ENCODE results near the gene CLDN11.

Gene CLDN11

DNA sequence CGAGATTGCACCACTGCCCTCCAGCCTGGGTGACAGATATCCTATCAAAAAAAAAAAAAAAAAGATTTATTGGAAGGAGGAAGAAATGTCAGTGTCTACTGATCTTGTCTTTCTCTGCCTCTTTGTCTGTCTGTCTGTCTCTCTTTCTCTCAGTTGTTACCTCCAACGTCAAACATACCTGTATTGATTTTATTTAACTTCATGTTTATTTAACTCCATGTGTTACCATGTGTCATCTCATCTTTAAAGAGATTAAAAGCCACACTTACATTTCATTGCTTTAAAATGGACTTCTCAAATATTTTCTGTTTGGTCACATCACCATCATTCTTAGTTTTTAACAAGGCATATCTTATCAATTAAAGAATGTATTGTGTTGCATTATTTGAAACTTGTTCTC is 9.4 kb downstream of the CLDN11 start:
- DNase-seq = no peak

DNA sequence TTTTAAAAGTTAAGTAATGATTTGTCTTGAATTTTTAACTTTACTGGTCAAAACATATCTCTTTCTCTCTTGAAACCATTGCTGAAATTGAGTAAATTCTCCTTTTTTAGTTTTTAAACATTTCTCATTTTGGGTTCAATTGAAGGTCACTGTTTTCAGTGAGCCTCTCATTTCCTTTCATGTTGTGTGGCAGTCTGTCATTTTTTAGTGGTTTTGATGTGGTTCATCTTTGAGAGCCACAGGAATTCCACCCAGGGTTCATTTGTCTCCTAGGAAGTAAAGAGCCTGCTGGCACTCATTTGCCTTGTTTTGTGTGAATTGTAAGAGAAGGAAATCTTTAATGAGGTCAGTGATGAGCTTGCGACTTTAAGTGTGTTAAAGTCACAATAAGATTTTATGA is 10.4 kb downstream of the CLDN11 start:
- DNase-seq = no peak

DNA sequence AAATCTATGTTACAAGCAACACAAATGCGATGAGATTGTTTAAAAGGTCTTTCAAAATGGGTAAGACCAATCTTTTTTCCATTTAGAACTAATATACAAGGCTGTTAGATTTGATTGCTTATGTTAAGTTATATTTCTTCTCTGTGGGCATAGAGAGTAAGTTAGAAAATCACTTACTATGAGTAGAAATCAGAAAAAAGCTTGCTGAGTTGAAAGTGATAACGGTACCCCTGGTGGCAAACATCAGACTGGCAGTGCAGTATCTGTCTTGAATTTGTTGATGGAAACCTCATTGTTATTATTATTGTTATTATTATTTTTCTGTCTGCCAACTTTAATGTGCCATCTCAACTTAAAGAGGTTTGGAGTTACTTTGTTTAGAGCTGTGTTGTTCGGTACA is 12.4 kb downstream of the CLDN11 start:
- DNase-seq = no peak

DNA sequence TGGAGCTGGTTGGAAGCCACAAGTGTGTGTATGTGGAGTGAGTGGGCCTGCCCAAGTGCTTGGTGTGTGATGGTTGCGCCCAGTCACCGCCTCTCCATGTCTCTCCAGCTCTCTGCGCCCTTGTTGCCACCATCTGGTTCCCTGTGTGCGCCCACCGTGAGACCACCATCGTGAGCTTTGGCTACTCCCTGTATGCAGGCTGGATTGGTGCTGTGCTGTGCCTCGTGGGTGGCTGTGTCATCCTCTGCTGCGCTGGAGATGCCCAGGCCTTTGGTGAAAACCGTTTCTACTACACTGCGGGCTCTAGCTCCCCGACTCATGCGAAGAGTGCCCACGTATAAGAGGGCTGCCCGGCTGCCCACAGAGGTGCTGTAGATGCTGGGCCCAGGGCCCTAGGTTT is 13.7 kb downstream of the CLDN11 start:
- DNase-seq = no peak

DNA sequence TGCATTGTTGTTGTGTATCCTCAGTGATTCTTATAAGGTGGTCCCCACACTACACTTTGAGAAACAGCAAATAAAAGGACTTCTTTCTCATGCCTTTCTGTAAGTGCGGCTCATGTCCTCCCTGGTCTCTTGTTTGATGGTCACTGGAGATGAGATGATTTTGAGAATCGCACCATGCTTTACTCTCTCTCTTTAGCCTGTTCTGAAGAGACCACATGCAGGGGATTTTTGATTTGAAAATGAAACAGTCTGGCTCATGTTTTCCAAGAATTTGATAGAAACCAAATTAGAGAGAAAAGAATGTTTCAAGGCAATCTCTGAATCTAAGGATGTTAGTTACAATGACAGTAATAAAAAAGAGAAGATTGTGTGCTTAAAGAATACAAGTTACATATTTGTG is 18.0 kb downstream of the CLDN11 start:
- no peak for DNase-seq

DNA sequence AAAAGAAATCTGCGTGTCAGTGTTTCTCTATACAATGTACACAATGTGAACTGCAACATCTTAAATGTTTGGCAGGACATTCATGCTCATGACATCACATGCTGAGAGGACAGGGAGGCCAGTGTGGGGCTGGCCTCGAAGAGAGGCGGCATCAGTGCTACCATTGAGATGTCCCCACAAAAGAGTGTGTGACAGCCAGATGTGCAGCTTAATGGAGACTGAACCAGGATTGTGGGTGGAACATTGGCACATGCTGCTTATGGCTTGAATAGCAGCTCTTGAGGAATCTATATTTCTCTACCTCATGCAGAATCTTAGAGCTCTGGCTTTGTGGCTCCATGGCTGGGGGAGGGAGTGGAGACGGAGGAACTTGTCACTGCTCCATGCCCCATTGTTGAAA is 18.5 kb downstream of the CLDN11 start:
- DNase-seq = no peak

DNA sequence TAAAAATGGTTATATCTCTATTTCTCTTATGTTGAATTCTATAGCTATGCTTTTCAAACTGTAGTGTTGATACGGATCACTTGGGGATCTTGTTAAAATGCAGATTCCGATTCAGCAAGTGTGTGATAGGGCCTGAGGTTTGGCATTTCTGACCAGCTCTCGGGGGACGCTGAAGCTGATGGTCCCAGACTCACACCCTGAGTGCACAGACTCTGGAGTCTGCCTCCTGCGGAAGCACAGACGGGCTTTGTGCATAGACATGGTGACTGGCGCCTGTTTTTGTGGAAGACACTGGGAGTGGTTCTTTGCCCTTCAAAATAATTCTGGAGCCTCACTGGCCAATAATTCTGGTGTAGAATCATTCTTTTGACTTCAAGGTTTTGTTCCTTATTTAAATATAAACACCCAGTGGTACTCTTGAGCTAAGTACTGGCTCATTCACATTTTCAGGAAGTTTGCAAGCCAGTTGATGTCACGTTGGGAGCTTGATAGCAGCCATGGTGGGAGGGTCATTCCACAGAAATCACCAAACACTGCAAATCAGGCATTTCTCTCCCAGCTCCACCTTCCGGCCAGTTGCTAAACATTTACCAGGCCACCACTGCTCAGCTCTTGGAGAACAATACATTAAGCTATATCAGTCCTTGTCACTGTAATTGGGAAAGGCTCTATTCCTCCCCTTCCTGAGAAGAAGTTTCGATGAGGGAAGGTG is 19.2 kb downstream of the CLDN11 start:
- no peak for DNase-seq

DNA sequence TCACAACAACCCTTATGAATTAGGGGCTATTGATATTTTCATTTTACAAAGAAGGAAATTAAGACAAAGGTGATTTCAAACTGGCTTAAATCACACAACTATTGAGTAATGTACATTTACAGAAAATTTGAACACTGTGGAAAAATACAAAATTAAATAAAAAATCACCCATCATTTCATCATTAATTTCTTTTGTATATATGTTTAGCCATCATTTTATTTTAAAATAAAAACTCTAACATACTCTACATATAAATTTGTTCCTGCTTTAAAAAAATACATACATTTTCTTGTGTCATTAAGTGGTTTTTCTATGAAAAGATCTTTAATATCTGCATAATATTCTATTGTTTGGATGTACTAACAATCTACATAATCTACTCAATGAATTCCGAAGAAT is 20.2 kb downstream of the CLDN11 start:
- no peak for DNase-seq

DNA sequence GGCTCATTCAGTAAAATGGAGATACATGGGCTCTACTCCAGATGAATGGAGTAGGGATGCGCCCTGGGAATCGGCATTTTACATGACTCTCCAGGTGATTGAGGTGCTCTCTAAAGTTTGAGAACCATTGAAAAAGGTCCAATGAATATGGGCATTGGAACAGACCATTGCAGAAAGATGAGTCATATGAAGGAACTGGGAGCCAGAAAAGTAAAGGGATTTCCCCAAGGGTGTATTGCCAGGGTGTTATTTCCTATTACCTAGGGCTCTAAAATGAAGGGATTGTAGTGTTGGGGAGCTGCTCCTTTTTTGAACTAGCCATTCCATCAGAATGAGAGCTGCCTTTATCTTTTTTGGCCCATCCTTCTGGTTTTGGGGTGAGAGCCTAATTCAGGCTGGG is 21.7 kb downstream of the CLDN11 start:
- no peak for DNase-seq

DNA sequence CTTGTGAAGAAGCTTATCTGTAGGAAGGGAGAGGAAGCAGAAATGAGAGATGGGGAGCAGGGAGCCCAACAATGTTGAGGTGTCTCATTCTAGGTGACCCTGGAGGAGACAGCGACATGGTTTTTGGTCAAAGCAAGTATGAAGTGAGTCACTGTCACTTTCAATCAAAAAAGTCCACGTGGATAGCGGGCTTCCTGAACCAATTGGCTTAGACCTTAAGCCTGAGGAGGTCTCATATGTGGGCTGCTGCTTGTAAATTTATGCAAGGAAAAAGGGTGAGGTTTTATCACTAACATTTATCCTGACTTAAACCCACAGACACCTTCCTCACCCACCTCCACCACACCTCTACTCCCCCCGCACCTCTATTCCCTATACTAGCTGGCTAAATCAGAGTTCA is 22.7 kb downstream of the CLDN11 start:
- no peak for DNase-seq

DNA sequence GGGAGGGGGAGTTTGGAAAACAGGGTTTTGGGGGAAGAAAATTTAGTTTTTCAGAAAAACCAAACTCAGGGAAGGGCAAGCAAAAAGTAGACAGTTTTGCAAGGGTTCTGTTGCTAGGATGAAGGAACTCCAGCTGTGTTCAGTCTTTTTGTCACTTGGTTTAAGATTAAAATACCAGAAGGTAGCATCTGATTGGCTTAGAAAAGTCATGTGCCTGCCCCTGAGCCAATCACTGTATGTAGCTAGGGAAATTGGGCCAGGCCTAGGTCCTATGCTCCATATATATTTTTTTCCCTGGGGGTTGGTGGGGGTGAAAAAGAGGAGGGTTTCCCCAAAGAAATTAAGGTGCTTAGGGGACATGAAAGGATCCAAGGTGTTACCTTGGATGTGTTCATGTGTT is 24.3 kb downstream of the CLDN11 start:
- no peak for DNase-seq

DNA sequence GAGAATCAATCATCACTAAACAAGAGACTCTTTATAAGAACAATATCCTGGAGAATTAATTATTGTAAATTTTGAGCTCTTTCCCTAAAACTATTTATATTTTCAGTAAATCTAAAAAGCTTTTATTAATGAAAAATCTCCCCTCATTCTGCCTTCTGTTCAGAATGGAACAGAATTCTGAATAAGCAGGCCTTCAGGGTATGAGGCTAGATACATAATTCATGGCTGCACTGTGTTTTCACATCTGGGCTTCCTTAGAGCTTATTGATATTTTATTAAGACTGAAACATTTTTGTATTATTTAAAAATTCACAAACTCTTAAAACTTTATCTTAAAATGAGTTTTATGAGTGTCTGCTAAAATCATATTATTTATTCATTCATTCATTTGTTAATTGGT is 24.8 kb downstream of the CLDN11 start:
- DNase-seq = no peak

DNA sequence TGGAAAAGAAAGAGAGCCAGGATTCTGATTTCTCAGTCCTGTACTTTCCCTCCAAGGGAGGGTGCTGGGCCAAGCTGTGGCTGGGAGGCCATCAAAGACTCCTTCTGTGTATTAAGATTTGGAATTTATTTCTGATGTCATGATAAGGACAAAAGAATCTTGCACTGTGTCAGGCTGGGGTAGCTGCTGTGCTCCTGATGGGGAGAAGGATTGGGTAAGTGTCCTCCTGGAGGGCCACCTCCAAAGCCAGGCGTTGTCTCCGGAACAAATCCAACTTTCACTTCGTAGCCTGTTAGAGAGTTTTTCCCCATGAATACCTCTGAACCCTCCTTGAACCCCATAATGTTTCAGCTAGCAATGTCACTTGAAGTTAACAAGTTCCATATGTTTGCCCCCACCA is 29.9 kb downstream of the CLDN11 start:
- no peak for DNase-seq

DNA sequence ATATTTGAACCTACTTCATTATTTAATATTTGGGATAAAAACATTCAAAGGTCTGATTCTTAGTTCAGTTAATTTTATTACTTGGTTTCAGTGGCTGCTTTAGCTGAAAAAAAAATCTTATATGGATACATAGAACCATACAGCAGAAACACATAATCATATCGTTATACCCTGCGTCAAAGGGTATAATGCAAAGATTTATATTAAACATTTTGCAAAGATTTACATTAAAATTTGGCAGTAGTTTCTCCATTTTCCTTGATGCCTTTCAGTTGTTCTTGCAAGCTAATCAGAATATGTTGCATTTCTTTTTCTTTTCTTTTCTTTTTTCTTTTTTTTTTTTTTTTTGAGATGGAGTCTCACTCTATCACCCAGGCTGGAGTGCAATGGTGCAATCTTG is 31.4 kb downstream of the CLDN11 start:
- DNase-seq = no peak

DNA sequence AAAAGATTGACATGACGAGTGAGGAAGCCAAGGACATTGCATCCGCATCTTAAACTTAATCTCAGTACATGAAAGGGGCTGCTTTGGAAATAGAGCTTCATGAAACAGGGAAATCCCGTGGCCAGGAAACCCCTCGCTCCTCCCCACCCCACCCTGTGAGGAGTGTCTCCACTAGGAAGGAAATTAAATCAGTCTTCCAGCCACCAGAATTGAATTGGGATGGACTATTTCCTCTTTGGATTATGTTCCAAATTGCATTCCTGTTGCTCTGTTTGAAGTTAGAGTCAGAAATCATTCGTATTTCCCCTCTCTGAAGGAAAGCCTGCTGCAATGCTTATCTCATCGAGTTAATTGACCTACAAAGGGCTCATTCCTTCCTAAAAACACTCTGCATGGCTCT is 35.8 kb downstream of the CLDN11 start:
- DNase-seq = no peak

DNA sequence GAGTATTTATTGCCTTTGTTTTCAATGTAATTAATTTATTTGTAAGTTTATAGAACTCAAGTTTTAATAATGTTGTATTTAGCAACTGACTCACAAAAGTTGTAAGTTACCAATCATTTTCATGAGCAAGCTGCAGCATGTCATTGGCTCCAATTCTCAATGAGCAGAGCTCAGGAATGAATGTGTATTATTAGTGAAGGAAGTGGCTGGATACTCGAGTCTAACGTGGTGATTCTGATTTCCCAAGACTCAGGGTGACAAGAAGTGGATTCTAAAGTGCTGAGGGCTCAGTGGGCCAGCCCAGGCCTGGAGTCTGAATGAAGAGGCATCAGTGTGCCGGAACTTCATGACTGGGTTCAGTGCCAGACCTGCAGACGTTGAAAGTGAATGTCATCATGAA is 39.6 kb downstream of the CLDN11 start:
- no peak for DNase-seq

DNA sequence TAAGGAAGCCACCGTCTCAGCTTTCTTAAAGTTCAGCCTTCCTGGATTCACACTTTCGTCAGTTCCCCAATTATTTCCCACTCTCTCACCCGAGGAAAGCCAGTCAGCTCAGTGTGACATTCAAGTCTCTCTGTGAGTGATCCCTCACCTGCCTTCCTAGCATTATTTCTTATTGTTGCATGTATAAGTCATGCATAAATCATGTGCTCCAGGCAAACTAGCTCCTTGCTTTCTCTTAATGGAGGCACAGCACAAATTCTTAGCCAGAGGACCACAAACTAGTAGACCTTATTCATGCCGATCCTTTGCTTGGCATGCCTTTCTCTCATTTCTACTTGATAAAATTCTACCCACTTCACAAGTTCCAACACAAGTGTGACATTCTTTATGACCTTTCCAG is 44.3 kb downstream of the CLDN11 start:
- no peak for DNase-seq

DNA sequence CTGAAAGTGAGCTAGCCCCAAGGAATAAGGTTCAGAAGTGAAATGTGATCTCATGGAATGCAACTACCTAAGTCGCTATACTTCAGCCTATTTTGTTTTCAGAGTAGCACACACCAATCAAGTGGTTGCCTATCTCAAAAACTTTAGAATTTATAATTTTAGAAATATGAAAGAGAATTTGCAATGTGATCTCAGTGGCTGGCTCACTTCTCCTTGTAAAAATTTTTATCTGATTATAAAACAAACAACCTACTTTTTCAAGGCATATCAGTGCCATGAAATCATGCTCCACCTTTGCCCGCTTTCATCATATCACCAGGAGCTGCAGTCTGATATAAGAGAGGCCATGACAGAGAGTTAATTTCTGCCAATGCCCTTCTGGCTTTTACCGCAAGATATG is 47.3 kb downstream of the CLDN11 start:
- no peak for DNase-seq

DNA sequence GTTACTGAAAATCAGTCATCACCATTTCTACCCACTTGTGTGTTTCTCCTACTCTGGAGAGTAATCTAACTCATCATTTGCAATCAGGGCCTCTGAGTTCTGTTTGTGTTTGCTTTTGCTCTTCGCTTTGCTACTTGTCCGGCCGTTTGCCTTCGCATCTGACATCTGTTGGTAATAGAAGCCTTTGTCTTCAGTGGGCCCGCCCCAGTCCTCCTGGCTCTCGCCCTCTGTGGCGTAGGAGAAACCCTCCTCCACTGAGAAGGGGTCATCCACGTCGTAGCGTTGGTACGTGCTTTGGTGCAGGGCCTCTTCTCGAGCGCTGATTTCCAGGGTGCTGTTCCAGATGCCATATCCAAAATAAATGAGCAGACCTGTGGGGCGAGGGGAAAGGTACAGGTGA is 48.3 kb downstream of the CLDN11 start:
- no peak for DNase-seq

DNA sequence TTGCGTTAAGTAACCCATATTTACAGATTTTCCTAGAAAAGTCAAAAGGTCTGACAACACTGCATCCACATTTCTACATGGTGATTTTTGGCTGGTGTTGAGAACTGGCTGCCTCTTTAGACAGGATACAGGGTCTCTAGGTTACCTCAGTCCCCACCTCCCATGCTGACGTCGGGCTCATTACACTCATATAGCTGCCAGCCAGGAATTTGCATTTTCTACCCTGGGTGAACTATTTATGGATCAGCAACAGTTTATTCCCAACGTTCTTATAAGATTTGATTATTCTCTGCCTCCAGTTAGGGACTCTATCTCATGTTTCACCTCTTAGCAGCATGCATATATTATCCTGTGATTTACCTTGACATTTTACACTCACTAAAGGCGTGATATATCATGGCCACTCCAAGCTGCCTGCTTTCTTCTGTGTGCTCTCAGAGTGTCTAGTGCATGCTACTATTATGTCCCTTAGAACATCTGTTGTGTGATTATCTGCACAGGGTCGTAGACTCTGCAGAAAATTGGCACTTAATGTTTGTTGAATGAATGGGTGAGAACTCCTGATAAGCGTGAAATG is 49.0 kb downstream of the CLDN11 start:
- no peak for DNase-seq

DNA sequence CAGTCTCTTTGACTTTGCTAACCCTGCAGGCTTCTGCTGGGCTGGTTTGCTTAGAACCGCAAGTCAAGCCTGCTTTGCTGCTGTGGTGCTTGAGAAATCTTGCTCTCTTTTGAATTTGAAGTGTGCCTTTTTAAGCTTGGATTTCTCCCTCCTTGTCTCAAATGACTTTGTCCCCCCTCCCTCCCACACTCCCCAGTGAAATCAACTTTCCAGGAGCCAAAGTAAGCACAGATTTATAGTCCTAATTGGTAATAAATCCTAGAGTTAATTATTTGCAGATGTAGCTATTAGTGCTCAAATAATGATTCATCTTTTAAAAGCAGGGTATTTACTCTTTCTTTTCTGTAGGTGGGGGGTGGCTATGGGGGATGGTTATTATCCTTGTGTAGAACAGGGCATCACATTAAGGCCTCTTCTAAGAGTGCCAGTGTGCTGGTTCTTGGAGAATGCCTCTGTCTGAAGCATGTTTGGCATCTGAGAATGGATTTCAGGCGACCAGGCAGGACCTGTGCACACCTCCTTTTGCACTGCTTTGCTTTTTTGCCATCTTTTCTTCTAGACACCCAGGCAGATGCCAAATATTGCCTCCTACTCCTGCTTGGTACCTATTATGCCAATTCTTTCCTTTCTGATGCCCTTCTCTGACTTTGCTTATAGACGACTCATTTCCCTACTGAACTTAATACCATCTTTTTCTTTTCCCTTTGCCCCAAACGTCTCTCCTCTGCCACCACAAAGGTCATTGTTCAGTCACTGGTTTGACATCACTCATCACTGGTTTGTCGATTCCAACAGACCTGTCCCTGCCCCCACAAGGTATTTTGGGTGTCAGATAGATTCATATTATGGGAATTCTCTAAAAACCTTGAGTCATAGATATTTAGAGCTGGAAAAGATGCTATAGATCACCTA is 50.7 kb downstream of the CLDN11 start:
- DNase-seq = no peak

DNA sequence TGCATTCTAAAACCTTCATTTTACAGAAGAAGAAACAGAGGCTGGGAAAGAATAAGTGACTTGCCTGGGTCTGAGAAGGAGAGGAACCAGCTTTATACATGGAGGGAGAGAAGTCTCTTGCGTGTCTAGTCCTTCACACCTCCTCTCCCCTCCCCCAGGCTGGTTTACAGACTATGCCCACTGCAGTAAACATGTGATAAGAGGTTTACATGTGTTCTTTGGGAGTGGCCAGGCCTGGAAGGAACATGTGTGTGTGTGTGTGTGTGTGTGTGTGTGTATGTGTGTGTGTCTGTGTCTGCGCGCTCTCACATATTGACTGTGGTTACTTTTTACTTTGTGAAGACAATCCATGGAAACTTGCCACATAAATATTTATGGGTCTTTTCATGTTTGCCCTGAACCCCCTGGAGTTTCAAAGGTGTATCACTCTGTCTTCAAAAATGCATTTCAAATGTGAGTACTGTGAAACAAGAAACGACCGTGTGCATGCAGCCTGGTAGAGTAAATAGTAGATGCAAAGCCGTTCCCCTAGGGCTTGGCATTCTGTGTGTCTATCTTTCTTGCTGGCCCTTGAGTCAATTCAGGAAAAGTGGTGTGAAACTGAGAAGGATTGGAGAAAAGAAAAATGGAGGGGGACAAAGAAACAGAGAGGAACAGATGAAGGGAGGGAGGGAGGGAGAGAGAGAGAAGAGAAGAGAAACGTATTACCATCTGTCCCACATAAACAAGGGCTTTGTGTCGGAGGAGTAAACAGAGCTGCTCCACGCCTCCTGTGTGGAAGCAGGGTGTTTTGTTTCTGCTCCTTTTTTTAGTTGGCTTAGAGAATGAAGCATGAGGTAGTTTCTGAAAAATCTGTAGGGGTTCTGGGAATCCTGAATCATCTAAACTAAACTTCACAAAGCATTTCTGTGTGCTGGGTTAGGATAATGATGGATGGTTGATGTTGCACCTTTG is 51.7 kb downstream of the CLDN11 start:
- no peak for DNase-seq

DNA sequence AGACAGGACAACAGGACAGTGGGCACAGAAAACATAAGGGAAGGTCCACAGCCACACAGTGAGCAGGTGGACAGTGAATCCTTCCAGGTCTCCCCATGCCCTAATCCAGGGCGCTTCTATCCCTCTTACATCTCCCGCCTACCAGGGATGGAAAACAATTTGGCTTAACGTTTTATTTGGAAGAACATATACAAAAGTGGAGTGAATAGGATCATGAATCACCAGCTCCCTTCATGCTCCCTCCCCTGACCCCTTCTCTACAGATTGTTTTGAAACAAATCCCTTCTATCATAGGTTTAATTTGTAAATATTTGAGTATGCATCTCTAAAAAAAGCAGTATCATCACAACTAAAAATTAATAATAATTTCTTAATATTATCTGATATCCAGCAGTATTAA is 52.5 kb downstream of the CLDN11 start:
- no peak for DNase-seq
